Keratinocyte (primary cell): Measurements from ENCODE around the gene DHFR. TPM values are rescaled to one million over a fixed set of nuclear protein-coding genes. Genes with fewer than 3 reads are reported as not detected.

Experiments used
- DNase-seq: peaks from one replicate; pipeline ENCODE4 v3.0.0-alpha.2; 2011; ENCODE audit warnings: low read depth, missing footprints, low spot score
- FAIRE-seq: peaks from 2 replicates; lab custom pipeline; 2011; peaks lifted over from hg19 to GRCh38; lab: Jason Lieb, UNC
- H2AFZ ChIP-seq: 2 replicates; pipeline ENCODE4 v1.6.0; 2012; ENCODE audit warnings: low read length, control low read depth, inconsistent platforms; ENCODE audit not compliant: control insufficient read depth
- H3K27ac ChIP-seq: 2 replicates; pipeline ENCODE4 v1.5.1; 2011; ENCODE audit warnings: low read length; ENCODE audit not compliant: control insufficient read depth, insufficient read depth
- H3K27me3 ChIP-seq: 3 replicates; pipeline ENCODE4 v1.6.0; 2011; ENCODE audit warnings: low read length; ENCODE audit not compliant: control insufficient read depth, insufficient read depth; ENCODE audit errors: extremely low read depth
- H3K36me3 ChIP-seq, 2 experiments: 2 replicates in 1 of 2; 3 replicates in 1 of 2; pipeline ENCODE4 v1.5.1; 2011; ENCODE audit warnings: low read length in 2 of 2, mild to moderate bottlenecking in 1 of 2; ENCODE audit not compliant: control insufficient read depth in 2 of 2, insufficient read depth in 2 of 2; ENCODE audit errors: extremely low read depth in 1 of 2
- H3K4me1 ChIP-seq: 3 replicates; pipeline ENCODE4 v1.5.1; 2011; ENCODE audit warnings: low read length; ENCODE audit not compliant: control insufficient read depth, insufficient read depth; ENCODE audit errors: extremely low read depth
- H3K4me2 ChIP-seq: 3 replicates; pipeline ENCODE4 v1.6.0; 2011; ENCODE audit warnings: low read depth, low read length; ENCODE audit not compliant: control insufficient read depth, insufficient read depth; ENCODE audit errors: extremely low read depth
- H3K4me3 ChIP-seq, 3 experiments: fragments of 200-600 bp in 1 of 3; sonication (generic) in 1 of 3; 2 replicates in 2 of 3; 3 replicates in 1 of 3; pipeline ENCODE4 v1.5.1; 2011 to 2016; ENCODE audit warnings: low read length in 3 of 3, mild to moderate bottlenecking in 3 of 3, control low read depth in 2 of 3, inconsistent platforms in 1 of 3, low read depth in 1 of 3, mixed read lengths in 1 of 3, mixed run types in 1 of 3, moderate library complexity in 1 of 3; ENCODE audit not compliant: control insufficient read depth in 2 of 3, insufficient read depth in 2 of 3; ENCODE audit errors: extremely low read depth in 1 of 3
- H3K79me2 ChIP-seq: 2 replicates; pipeline ENCODE4 v1.6.0; 2012; ENCODE audit warnings: low read length; ENCODE audit not compliant: control insufficient read depth, insufficient read depth
- H3K9ac ChIP-seq: 3 replicates; pipeline ENCODE4 v1.6.0; 2011; ENCODE audit warnings: low read length; ENCODE audit not compliant: control insufficient read depth, insufficient read depth; ENCODE audit errors: extremely low read depth
- H3K9me1 ChIP-seq: 3 replicates; pipeline ENCODE4 v1.6.0; 2011; ENCODE audit warnings: low read length; ENCODE audit not compliant: control insufficient read depth, insufficient read depth; ENCODE audit errors: extremely low read depth
- H3K9me3 ChIP-seq: 2 replicates; pipeline ENCODE4 v1.5.1; 2012; ENCODE audit warnings: low read depth, low read length; ENCODE audit not compliant: control insufficient read depth
- H4K20me1 ChIP-seq: 3 replicates; pipeline ENCODE4 v1.6.0; 2011; ENCODE audit warnings: low read length; ENCODE audit not compliant: control insufficient read depth, insufficient read depth; ENCODE audit errors: extremely low read depth
- CTCF ChIP-seq, 3 experiments: IDR thresholded peaks in 1 of 3; conservative IDR thresholded peaks in 1 of 3; optimal IDR thresholded peaks in 1 of 3; 2 replicates in 2 of 3; 3 replicates in 1 of 3; pipeline versions ENCODE3 to v1.5.1; 2011; ENCODE audit warnings: low read length in 3 of 3, mild to moderate bottlenecking in 3 of 3, moderate library complexity in 2 of 3, control low read depth in 1 of 3, inconsistent platforms in 1 of 3; ENCODE audit not compliant: insufficient read depth in 2 of 3; ENCODE audit errors: extremely low read depth in 1 of 3
- EZH2 ChIP-seq: IDR thresholded peaks from one replicate; pipeline ENCODE4 v1.6.1; 2012; ENCODE audit warnings: inconsistent platforms, mild to moderate bottlenecking, low read length, moderate library complexity
- dilution Hi-C: fragments of 300-500 bp; cut with MboI; formaldehyde crosslinking; loops from one replicate; pipeline ENCODE4 v1.7.0; 2020; ENCODE audit warnings: low sequenced_read_pairs; ENCODE audit not compliant: extremely low pct_ligation_motif_present
- polyA plus RNA-seq, 5 experiments: library from polyadenylated mRNA; depleted of rRNA in 3 of 5; stranded (reverse) in 3 of 5; stranded (forward) in 1 of 5; unstranded in 1 of 5; fragments of >200 nt; gene quantifications; 1 replicate in 1 of 5; 2 replicates in 3 of 5; 3 replicates in 1 of 5; pipeline versions ENCODE4 v1.2.1 to v1.2.3, GENCODE V29; 2011 to 2012; ENCODE audit warnings: missing spikeins in 2 of 5, low read depth in 1 of 5, low replicate concordance in 1 of 5

The DHFR gene
- polyA plus RNA-seq, 1 donor (not counting 4 experiments of a cell fraction or from before 2014, with no cell fraction given), result 19.7 TPM

GRCh38 chr5:80615266-80615914 is 39.4 kb downstream of the DHFR start:
- Histone ChIP-seq H3K9me1 (no peaks in the 10 kb centered on the region), H3K27ac (no peak overlapping the region), H3K4me1 (no peaks in the 10 kb centered on the region), H3K4me3 (no peak overlapping the region), H3K4me2 (no peak overlapping the region), H3K9ac (no peak overlapping the region), H2AFZ (no peak overlapping the region), H4K20me1 (no peaks in the 10 kb centered on the region), H3K79me2 (no peaks in the 10 kb centered on the region), H3K9me3 (no peaks in the 10 kb centered on the region), H3K27me3 (no peaks in the 10 kb centered on the region), H3K36me3 (no peaks in the 10 kb centered on the region)
- DNase-seq (no peak), FAIRE-seq (no peak)
- no peak for TF ChIP-seq EZH2
- TF ChIP-seq CTCF (optimal IDR thresholded peaks at IDR 0.05 in 1 of 3, IDR thresholded peaks at IDR 0.05 in 1 of 3, conservative IDR thresholded peaks at IDR 0.05 in 1 of 3; ENCODE audit: extremely low read depth in 1 of 3, insufficient read depth in 2 of 3, low read length in 3 of 3), result no peak
- dilution Hi-C loops, result no loop called here

- FAIRE-seq (no peak), DNase-seq (no peak)
- Histone ChIP-seq H3K79me2 (no peaks in the 10 kb centered on the region), H3K9me3 (no peaks in the 10 kb centered on the region), H3K4me2 (no peak overlapping the region), H3K9me1 (no peaks in the 10 kb centered on the region), H3K9ac (no peak overlapping the region), H3K4me1 (no peaks in the 10 kb centered on the region), H3K4me3 (no peak overlapping the region), H2AFZ (no peak overlapping the region), H3K27ac (no peak overlapping the region), H3K27me3 (no peaks in the 10 kb centered on the region), H3K36me3 (no peaks in the 10 kb centered on the region), H4K20me1 (no peaks in the 10 kb centered on the region)
- dilution Hi-C loops, result no loop called here
- TF ChIP-seq EZH2, result no peak
- no peak for TF ChIP-seq CTCF (optimal IDR thresholded peaks at IDR 0.05 in 1 of 3, IDR thresholded peaks at IDR 0.05 in 1 of 3, conservative IDR thresholded peaks at IDR 0.05 in 1 of 3; ENCODE audit: extremely low read depth in 1 of 3, insufficient read depth in 2 of 3, low read length in 3 of 3)
These were observed 45.1 kb downstream of the DHFR start for GRCh38 chr5:80609692-80610091.
